Measurements from ENCODE around the gene SEC24A.
"Not testable (repeated sequence)": the region's sequence is repeated elsewhere in the genome, so short reads cannot be mapped to it uniquely, and the experiment has no call there.

The SEC24A gene

DNA sequence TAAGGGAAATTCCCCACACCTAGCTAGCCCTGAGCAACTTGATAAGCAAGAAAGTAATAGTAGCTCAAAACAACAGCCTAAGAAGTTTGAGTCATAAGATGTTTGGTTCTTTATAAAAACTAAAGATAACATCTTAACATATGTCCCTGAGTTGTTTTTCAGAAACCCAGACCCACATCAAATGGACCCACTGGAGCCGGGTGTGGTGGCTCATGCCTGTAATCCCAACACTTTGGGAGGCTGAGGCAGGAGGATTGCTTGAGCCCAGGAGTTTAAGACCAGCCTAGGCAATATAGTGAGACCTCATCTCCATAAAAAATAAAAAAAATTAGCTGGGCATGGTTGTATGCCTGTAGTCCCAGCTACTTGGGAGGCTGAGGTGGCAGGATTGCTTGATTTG, 13.2 kb upstream of the SEC24A start:
- H3K36me3 Mint-ChIP-seq, H3K27me3 Mint-ChIP-seq, H3K9me3 Mint-ChIP-seq, H3K4me3 Mint-ChIP-seq: not testable (repeated sequence)
- peak overlapping the region; percentile 75 for H3K27ac Mint-ChIP-seq
- peaks cover 15% of the 10 kb centered on the region for H3K4me1 Mint-ChIP-seq

GRCh38 chr5:134637116-134637721, 11.4 kb upstream of the SEC24A start:
- H3K9me3 Mint-ChIP-seq = no peaks in the 10 kb centered on the region
- H3K27me3 Mint-ChIP-seq = no peaks in the 10 kb centered on the region
- H3K4me1 Mint-ChIP-seq = peaks cover 5% of the 10 kb centered on the region
- no peak overlapping the region for H3K4me3 Mint-ChIP-seq
- H3K36me3 Mint-ChIP-seq = no peaks in the 10 kb centered on the region
- no peak overlapping the region for H3K27ac Mint-ChIP-seq

- Mint-ChIP-seq H3K27me3 (no peaks in the 10 kb centered on the region), H3K9me3 (no peaks in the 10 kb centered on the region), H3K36me3 (no peaks in the 10 kb centered on the region), H3K4me3 (no peak overlapping the region), H3K4me1 (peaks cover 12% of the 10 kb centered on the region), H3K27ac (no peak overlapping the region)
Measured at GRCh38 chr5:134638760-134639201, 9.8 kb upstream of the SEC24A start.

- Mint-ChIP-seq H3K36me3 (no peaks in the 10 kb centered on the region), H3K27ac (peak overlapping the region; percentile 56), H3K27me3 (no peaks in the 10 kb centered on the region), H3K9me3 (no peaks in the 10 kb centered on the region), H3K4me1 (peaks cover 19% of the 10 kb centered on the region), H3K4me3 (no peak overlapping the region)
Measured at GRCh38 chr5:134642931-134643530, 5.6 kb upstream of the SEC24A start.

GRCh38 chr5:134647750-134648424, 698 bp upstream of the SEC24A start:
- H3K36me3 Mint-ChIP-seq = no peaks in the 10 kb centered on the region
- H3K4me3 Mint-ChIP-seq = peak overlapping the region; percentile 91
- H3K27ac Mint-ChIP-seq = peak overlapping the region; percentile 97
- no peaks in the 10 kb centered on the region for H3K27me3 Mint-ChIP-seq
- H3K9me3 Mint-ChIP-seq = no peaks in the 10 kb centered on the region
- peaks cover 33% of the 10 kb centered on the region for H3K4me1 Mint-ChIP-seq

DNA sequence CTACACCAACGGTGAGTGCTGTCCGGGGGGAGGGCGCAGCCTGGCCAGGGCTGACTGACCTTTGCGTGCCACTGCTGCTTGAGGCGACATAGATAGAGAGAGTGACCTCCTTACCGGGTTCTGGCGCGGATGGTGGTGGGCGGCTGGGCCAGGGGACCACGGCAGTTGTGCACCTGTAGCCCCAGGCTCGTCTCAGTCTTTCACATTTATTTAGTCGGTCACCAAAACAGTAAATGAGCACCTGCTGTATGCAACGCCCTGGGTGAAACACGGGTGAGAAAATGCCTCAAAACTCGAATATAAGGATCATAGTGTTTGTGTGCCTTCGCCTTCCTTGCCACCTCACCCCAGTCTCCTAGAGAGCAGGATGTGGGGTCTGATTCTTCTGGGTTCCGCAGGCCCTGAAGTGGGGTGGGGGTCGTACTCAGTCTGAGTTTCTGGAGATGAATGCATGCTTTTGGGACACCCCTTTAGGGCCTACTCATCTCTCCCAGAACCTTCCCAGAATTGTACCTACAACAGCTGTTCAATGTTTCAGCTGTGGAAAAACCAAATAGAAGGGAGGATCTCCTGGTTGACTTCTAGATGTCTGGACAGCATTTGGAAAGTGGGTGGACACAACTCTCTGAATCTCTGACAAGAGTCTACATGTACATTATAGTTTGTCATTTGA, 714 bp downstream of the SEC24A start:
- no peaks in the 10 kb centered on the region for H3K9me3 Mint-ChIP-seq
- H3K36me3 Mint-ChIP-seq = no peaks in the 10 kb centered on the region
- peak overlapping the region; percentile 97 for H3K27ac Mint-ChIP-seq
- H3K27me3 Mint-ChIP-seq = no peaks in the 10 kb centered on the region
- H3K4me3 Mint-ChIP-seq = peak overlapping the region; percentile 91
- peaks cover 31% of the 10 kb centered on the region for H3K4me1 Mint-ChIP-seq

- H3K9me3 Mint-ChIP-seq, H3K27ac Mint-ChIP-seq, H3K27me3 Mint-ChIP-seq, H3K36me3 Mint-ChIP-seq: not testable (repeated sequence)
- Mint-ChIP-seq H3K4me1 (peaks cover 29% of the 10 kb centered on the region), H3K4me3 (peak overlapping the region; percentile 67)
Measured at GRCh38 chr5:134650660-134651059, 2.1 kb downstream of the SEC24A start.

GRCh38 chr5:134651531-134651930, 2.9 kb downstream of the SEC24A start:
- no peaks in the 10 kb centered on the region for H3K27me3 Mint-ChIP-seq
- H3K36me3 Mint-ChIP-seq = peaks cover 2% of the 10 kb centered on the region
- peak overlapping the region; percentile 35 for H3K27ac Mint-ChIP-seq
- no peaks in the 10 kb centered on the region for H3K9me3 Mint-ChIP-seq
- H3K4me1 Mint-ChIP-seq = peaks cover 28% of the 10 kb centered on the region
- H3K4me3 Mint-ChIP-seq = no peak overlapping the region

GRCh38 chr5:134656690-134657089, 8.1 kb downstream of the SEC24A start:
- no peak overlapping the region for H3K27ac Mint-ChIP-seq
- H3K27me3 Mint-ChIP-seq = no peaks in the 10 kb centered on the region
- peaks cover 6% of the 10 kb centered on the region for H3K36me3 Mint-ChIP-seq
- H3K4me1 Mint-ChIP-seq = peaks cover 26% of the 10 kb centered on the region
- no peak overlapping the region for H3K4me3 Mint-ChIP-seq
- H3K9me3 Mint-ChIP-seq = no peaks in the 10 kb centered on the region

DNA sequence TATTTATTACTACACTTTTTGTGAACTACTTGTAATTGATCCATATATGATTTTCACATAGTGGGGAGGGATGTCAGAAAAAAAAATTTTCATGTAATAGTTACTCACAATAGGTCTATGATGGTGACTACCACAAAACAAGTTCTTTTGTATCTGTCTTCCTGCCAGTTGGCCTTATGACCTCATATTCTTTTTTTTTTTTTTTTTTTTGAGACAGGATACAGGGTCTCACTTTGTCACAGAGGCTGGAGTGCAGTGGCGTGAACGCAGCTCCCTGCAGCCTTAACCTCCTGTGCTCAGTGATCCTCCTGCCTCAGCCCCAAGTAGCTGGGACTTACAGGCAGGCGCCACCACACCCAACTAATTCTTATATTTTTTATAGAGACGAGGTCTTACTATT, 10.9 kb downstream of the SEC24A start:
- no peak overlapping the region for H3K27ac Mint-ChIP-seq
- H3K4me3 Mint-ChIP-seq = no peak overlapping the region
- H3K27me3 Mint-ChIP-seq = no peaks in the 10 kb centered on the region
- no peaks in the 10 kb centered on the region for H3K9me3 Mint-ChIP-seq
- peaks cover 6% of the 10 kb centered on the region for H3K36me3 Mint-ChIP-seq
- H3K4me1 Mint-ChIP-seq = peaks cover 32% of the 10 kb centered on the region

DNA sequence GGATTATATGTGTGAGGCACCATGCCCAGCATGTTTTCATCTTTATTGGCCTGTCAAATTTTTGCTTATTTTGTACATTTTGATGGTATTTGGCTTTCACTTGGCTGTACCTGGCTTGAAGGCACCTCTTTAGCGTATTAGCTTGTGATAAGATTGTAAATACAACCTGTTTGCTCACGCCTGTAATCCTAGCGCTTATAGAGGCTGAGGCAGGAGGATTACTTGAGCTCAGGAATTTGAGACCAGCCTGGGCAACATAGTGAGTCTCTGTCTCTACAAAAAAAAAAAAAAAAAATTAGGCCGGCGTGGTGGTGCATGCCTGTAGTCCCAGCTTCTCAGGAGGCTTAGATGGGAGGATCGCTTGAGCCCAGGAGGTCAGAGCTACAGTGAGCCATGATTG, 11.3 kb downstream of the SEC24A start:
- H3K9me3 Mint-ChIP-seq = no peaks in the 10 kb centered on the region
- peaks cover 32% of the 10 kb centered on the region for H3K4me1 Mint-ChIP-seq
- H3K27me3 Mint-ChIP-seq = no peaks in the 10 kb centered on the region
- H3K36me3 Mint-ChIP-seq = peaks cover 6% of the 10 kb centered on the region
- H3K27ac Mint-ChIP-seq = no peak overlapping the region
- no peak overlapping the region for H3K4me3 Mint-ChIP-seq

DNA sequence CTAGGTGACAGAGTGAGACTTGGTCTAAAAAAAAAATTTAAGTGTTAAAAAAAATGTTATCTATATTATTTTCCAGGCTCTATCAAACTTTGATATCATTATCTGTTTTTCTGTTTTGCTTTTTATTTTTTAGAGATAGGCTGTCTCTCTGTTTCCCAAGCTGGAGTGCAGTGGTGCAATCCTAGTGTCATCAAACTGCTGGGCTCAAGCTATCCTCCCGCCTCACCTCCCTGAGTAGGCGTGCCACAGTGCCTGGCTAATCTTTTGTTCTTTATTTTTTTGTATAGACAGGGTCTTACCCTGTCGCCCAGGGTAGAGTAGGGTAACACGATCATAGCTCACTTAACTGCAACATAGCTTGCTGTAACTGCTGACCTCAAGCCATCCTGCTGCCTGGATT, 14.4 kb downstream of the SEC24A start:
- no peaks in the 10 kb centered on the region for H3K9me3 Mint-ChIP-seq

GRCh38 chr5:134664448-134664847, 15.9 kb downstream of the SEC24A start:
- no peaks in the 10 kb centered on the region for H3K9me3 Mint-ChIP-seq
- no peak overlapping the region for H3K27ac Mint-ChIP-seq
- no peak overlapping the region for H3K4me3 Mint-ChIP-seq
- peaks cover 2% of the 10 kb centered on the region for H3K36me3 Mint-ChIP-seq
- H3K4me1 Mint-ChIP-seq = peaks cover 17% of the 10 kb centered on the region
- no peaks in the 10 kb centered on the region for H3K27me3 Mint-ChIP-seq

More for the DNA sequence above, 14.4 kb downstream of the SEC24A start:
- Mint-ChIP-seq H3K4me1 (peaks cover 27% of the 10 kb centered on the region), H3K27me3 (no peaks in the 10 kb centered on the region), H3K4me3 (no peak overlapping the region), H3K36me3 (peaks cover 4% of the 10 kb centered on the region), H3K27ac (no peak overlapping the region)

- not testable (repeated sequence) for H3K4me1 Mint-ChIP-seq, H3K36me3 Mint-ChIP-seq, H3K9me3 Mint-ChIP-seq, H3K27ac Mint-ChIP-seq, H3K4me3 Mint-ChIP-seq, H3K27me3 Mint-ChIP-seq
Measured at GRCh38 chr5:134673546-134673945, 25.0 kb downstream of the SEC24A start.

DNA sequence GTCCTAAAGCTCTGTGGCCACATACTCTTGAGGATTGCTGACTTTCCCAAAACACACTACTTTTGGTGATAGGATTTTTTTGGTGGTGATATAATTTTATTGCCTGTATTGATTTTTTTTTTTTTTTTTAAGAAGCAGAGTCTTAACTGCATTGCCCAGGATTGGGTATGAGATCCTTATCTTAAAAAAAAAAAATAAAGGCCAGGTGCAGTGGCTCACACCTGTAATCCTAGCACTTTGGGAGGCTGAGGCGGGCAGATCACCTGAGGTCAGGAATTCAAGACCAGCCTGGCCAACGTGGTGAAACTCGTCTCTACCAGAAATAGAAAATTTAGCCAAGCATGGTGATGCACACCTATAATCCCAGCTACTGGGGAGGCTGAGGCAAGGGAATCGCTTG, 28.8 kb downstream of the SEC24A start:
- H3K4me1 Mint-ChIP-seq, H3K9me3 Mint-ChIP-seq, H3K4me3 Mint-ChIP-seq, H3K27ac Mint-ChIP-seq, H3K27me3 Mint-ChIP-seq, H3K36me3 Mint-ChIP-seq: not testable (repeated sequence)

DNA sequence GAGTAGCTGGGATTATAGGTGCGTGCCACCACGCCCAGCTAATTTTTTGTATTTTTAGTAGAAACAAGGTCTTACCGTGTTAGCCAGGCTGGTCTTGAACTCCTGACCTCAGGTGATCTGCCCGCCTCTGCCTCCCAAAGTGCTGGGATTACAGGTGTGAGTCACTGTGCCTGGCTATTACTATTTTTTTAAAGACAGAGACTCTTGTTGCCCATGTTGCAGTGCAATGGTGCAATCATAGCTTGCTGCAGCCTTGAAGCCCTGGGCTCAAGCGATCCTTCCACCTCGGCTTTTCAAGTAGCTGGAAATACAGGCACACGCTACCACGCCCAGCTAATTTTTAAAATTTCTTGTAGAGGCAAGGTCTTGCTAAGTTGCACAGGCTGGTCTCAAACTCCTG, 41.6 kb downstream of the SEC24A start:
- not testable (repeated sequence) for H3K4me3 Mint-ChIP-seq, H3K9me3 Mint-ChIP-seq, H3K27ac Mint-ChIP-seq, H3K4me1 Mint-ChIP-seq, H3K27me3 Mint-ChIP-seq
- peaks cover 17% of the 10 kb centered on the region for H3K36me3 Mint-ChIP-seq
